HCT116 (cell line): ENCODE data around the gene ATP6V0A1.

Experiments
- CTCF ChIP-seq, 3 experiments: fragments of 200-600 bp in 1 of 3; sonication (generic) in 1 of 3; IDR thresholded peaks in 2 of 3; conservative IDR thresholded peaks in 1 of 3; 2 replicates each; pipeline ENCODE4 v1.5.1; 2012 to 2017; ENCODE audit warnings: low read depth in 2 of 3, low read length in 2 of 3, antibody characterized with exemption in 1 of 3, borderline replicate concordance in 1 of 3, control low read depth in 1 of 3, mild to moderate bottlenecking in 1 of 3, mixed read lengths in 1 of 3, mixed run types in 1 of 3, moderate library complexity in 1 of 3; ENCODE audit not compliant: insufficient read depth in 1 of 3
- EGR1 ChIP-seq: IDR thresholded peaks from 2 replicates; pipeline ENCODE4 v1.6.1; 2012; ENCODE audit warnings: low read depth
- ELF1 ChIP-seq: IDR thresholded peaks from 2 replicates; pipeline ENCODE4 v1.6.1; 2012; ENCODE audit warnings: low read depth, borderline replicate concordance
- EZH2 ChIP-seq: fragments of 200-600 bp; sonication (generic); IDR thresholded peaks from 2 replicates; pipeline ENCODE4 v1.6.1; 2017; ENCODE audit warnings: antibody characterized with exemption, mixed run types
- EZH2phosphoT487 ChIP-seq: fragments of 200-600 bp; IDR thresholded peaks from 2 replicates; pipeline ENCODE4 v1.6.1; 2018; ENCODE audit warnings: antibody characterized with exemption, borderline replicate concordance
- JUND ChIP-seq: IDR thresholded peaks from 2 replicates; pipeline ENCODE4 v1.6.1; 2012
- POLR2A ChIP-seq: IDR thresholded peaks from 2 replicates; pipeline ENCODE4 v1.7.0; 2011; ENCODE audit warnings: borderline replicate concordance; ENCODE audit not compliant: insufficient read depth, insufficient read length; ENCODE audit errors: extremely low read depth
- POLR2AphosphoS5 ChIP-seq: IDR thresholded peaks from 2 replicates; pipeline ENCODE4 v1.6.1; 2011; ENCODE audit warnings: mild to moderate bottlenecking, low read depth, low read length, moderate library complexity
- RAD21 ChIP-seq: IDR thresholded peaks from 2 replicates; pipeline ENCODE4 v1.6.1; 2012; ENCODE audit warnings: low read depth, mild to moderate bottlenecking
- SIN3A ChIP-seq: IDR thresholded peaks from 2 replicates; pipeline ENCODE4 v1.6.1; 2012; ENCODE audit warnings: low read depth
- SP1 ChIP-seq: IDR thresholded peaks from 2 replicates; pipeline ENCODE4 v1.6.1; 2012; ENCODE audit warnings: low read depth
- SRF ChIP-seq: IDR thresholded peaks from 2 replicates; pipeline ENCODE4 v1.6.1; 2012; ENCODE audit warnings: low read depth
- ZNF274 ChIP-seq: fragments of 200-500 bp; sonication (Bioruptor generic); IDR thresholded peaks from 2 replicates; pipeline ENCODE4 v1.6.1; 2014; ENCODE audit warnings: mild to moderate bottlenecking, low read depth, low read length, inconsistent platforms
- TF ChIP-seq, protein P1 (sequence below): IDR thresholded peaks from 2 replicates; pipeline ENCODE4 v1.6.1; 2012

GRCh38 chr17:42537826-42538451 lies 79.3 kb downstream of the ATP6V0A1 start:
- no peak for TF ChIP-seq CTCF (IDR thresholded peaks at IDR 0.05 in 2 of 3, conservative IDR thresholded peaks at IDR 0.05 in 1 of 3; ENCODE audit: borderline replicate concordance in 1 of 3, insufficient read depth in 1 of 3, low read depth in 2 of 3, low read length in 2 of 3)
- no peak for TF ChIP-seq EZH2
- TF ChIP-seq POLR2A: no peak
- TF ChIP-seq ELF1: no peak
- no peak for TF ChIP-seq POLR2AphosphoS5
- TF ChIP-seq, protein P1, sequence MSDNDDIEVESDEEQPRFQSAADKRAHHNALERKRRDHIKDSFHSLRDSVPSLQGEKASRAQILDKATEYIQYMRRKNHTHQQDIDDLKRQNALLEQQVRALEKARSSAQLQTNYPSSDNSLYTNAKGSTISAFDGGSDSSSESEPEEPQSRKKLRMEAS: no peak
- no peak for TF ChIP-seq EZH2phosphoT487
- no peak for TF ChIP-seq EGR1
- TF ChIP-seq SIN3A: no peak
- no peak for TF ChIP-seq ZNF274
- no peak for TF ChIP-seq JUND
- TF ChIP-seq SRF: no peak
- no peak for TF ChIP-seq RAD21
- no peak for TF ChIP-seq SP1
